GM12801 (cell line): ENCODE results near the gene SCO1.

Experiments used
- CTCF ChIP-seq: IDR thresholded peaks from one replicate; pipeline ENCODE4 v1.5.1; 2011; ENCODE audit warnings: control low read depth; ENCODE audit not compliant: insufficient read length; ENCODE audit errors: extremely low read depth

SCO1 gene

DNA sequence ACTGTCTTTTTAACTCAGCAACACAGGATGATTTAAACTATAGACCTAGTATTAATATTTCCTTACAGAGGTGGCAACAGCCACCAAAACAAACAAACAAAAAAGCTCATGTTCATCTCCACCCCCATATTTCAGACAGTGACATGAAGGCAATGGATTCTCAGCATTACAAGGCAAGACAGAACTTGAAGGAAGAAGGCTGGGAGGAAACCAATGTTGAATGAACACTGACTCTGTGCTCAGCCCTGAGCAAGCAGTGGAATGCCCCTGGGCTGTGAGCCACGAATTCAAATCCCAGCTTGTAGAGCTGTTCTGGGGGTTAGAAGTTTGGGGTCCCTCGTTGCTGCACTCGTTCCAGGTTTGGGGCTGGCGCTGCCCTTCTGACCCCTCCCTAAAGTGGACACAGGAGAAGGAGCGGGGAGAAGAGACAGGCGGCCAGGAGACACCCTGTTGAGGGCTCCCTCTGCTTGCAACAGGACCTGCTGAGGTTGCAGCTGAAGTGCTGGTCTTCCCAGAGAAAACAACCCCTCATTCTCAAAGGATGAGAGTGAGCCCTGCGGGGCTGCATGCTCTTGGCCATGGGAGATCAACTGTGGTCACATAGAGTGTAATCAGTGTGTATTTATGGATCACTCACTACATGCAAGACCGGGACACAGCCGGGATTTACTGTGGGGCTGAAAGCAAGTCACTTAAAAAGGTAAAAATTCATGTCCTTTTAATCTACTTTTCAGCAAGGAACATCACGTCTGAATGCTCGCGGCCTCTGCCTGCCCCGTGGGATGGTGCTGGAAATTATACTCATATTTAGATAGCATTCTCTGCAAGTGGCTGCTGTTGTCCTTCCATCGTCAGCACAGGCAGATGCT is 74.5 kb downstream of the SCO1 start:
- TF ChIP-seq CTCF: no peak
